Measurements from ENCODE around the gene TNFAIP8L1.

GRCh38 chr19:4675346-4675745, 36.0 kb downstream of the TNFAIP8L1 start:
- TF ChIP-seq ZNF350 (tag by site-specific recombination; IDR thresholded peaks at IDR 0.05): no peak
- no peak for TF ChIP-seq CTCF (tag by site-specific recombination; IDR thresholded peaks at IDR 0.05)
- TF ChIP-seq PRDM10 (tag by site-specific recombination; IDR thresholded peaks at IDR 0.05): no peak
- TF ChIP-seq PATZ1 (tag by site-specific recombination; IDR thresholded peaks at IDR 0.05): no peak

Measured in HEK293 (cell line).